OCI-M1 (cell line): Measurements from ENCODE around the gene LPCAT1.
"Not testable (repeated sequence)": the region's sequence is repeated elsewhere in the genome, so short reads cannot be mapped to it uniquely, and the experiment has no call there.

Source experiments
- DNase-seq: peaks from one replicate; lab custom pipeline; 2025; lab: John Stamatoyannopoulos, UW

Gene LPCAT1

GRCh38 chr5:1509346-1510085 is 14.2 kb downstream of the LPCAT1 start:
- no peak for DNase-seq

GRCh38 chr5:1508659-1509290 is 15.0 kb downstream of the LPCAT1 start:
- no peak for DNase-seq

GRCh38 chr5:1507961-1508658 is 15.7 kb downstream of the LPCAT1 start:
- no peak for DNase-seq

GRCh38 chr5:1507457-1507856 is 16.3 kb downstream of the LPCAT1 start:
- no peak for DNase-seq

- no peak for DNase-seq
These were observed 16.8 kb downstream of the LPCAT1 start for GRCh38 chr5:1507014-1507375.

GRCh38 chr5:1506242-1507013 is 17.3 kb downstream of the LPCAT1 start:
- DNase-seq, result no peak

- no peak for DNase-seq
These were observed 18.1 kb downstream of the LPCAT1 start for GRCh38 chr5:1505506-1506241.

- DNase-seq, result not testable (repeated sequence)
These were observed 18.7 kb downstream of the LPCAT1 start for GRCh38 chr5:1505089-1505488.

GRCh38 chr5:1504617-1505016 is 19.1 kb downstream of the LPCAT1 start:
- DNase-seq, result no peak

- no peak for DNase-seq
These were observed 19.6 kb downstream of the LPCAT1 start for GRCh38 chr5:1504069-1504595.

GRCh38 chr5:1503241-1504068 is 20.3 kb downstream of the LPCAT1 start:
- peak; percentile 94 for DNase-seq

- no peak for DNase-seq
These were observed 21.0 kb downstream of the LPCAT1 start for GRCh38 chr5:1502737-1503120.

GRCh38 chr5:1502046-1502736 is 21.6 kb downstream of the LPCAT1 start:
- no peak for DNase-seq

- no peak for DNase-seq
These were observed 22.3 kb downstream of the LPCAT1 start for GRCh38 chr5:1501372-1502045.

- no peak for DNase-seq
These were observed 23.2 kb downstream of the LPCAT1 start for GRCh38 chr5:1500411-1501091.

GRCh38 chr5:1499851-1500250 is 23.9 kb downstream of the LPCAT1 start:
- no peak for DNase-seq

GRCh38 chr5:1498623-1499416 is 24.9 kb downstream of the LPCAT1 start:
- no peak for DNase-seq
